Astrocyte (in vitro differentiated cells and primary cell): ENCODE results near the gene CPT2. TPM values are rescaled to one million over a fixed set of nuclear protein-coding genes. Genes with fewer than 3 reads are reported as not detected.

ENCODE experiments used
- DNase-seq: peaks from one replicate; pipeline ENCODE4 v3.0.0-alpha.2; 2010; ENCODE audit warnings: low read depth
- FAIRE-seq: peaks from 2 replicates; lab custom pipeline; 2011; peaks lifted over from hg19 to GRCh38; lab: Jason Lieb, UNC
- H2AFZ ChIP-seq: 2 replicates; pipeline ENCODE4 v1.6.0; 2012; ENCODE audit warnings: low read depth, low read length, inconsistent platforms
- H3K27ac ChIP-seq: 2 replicates; pipeline ENCODE4 v1.5.1; 2011; ENCODE audit warnings: low read depth, low read length, inconsistent platforms
- H3K27me3 ChIP-seq: 2 replicates; pipeline ENCODE4 v1.6.0; 2011; ENCODE audit warnings: low read length, inconsistent platforms; ENCODE audit not compliant: insufficient read depth
- H3K36me3 ChIP-seq: 2 replicates; pipeline ENCODE4 v1.5.1; 2011; ENCODE audit warnings: low read length, inconsistent platforms; ENCODE audit not compliant: insufficient read depth
- H3K4me1 ChIP-seq: 2 replicates; pipeline ENCODE4 v1.5.1; 2011; ENCODE audit warnings: low read length, inconsistent platforms; ENCODE audit not compliant: insufficient read depth
- H3K4me2 ChIP-seq: 2 replicates; pipeline ENCODE4 v1.6.0; 2012; ENCODE audit warnings: low read length, inconsistent platforms
- H3K4me3 ChIP-seq: 2 replicates; pipeline ENCODE4 v1.5.1; 2011; ENCODE audit warnings: low read depth, mild to moderate bottlenecking, low read length, inconsistent platforms; ENCODE audit not compliant: insufficient read depth
- H3K79me2 ChIP-seq: 2 replicates; pipeline ENCODE4 v1.6.0; 2012; ENCODE audit warnings: mild to moderate bottlenecking, low read length, inconsistent platforms; ENCODE audit not compliant: insufficient read depth
- H3K9ac ChIP-seq: 2 replicates; pipeline ENCODE4 v1.6.0; 2012; ENCODE audit warnings: mild to moderate bottlenecking, low read length, inconsistent platforms
- H3K9me3 ChIP-seq: 2 replicates; pipeline ENCODE4 v1.5.1; 2012; ENCODE audit warnings: low read depth, mild to moderate bottlenecking, low read length, inconsistent platforms; ENCODE audit not compliant: insufficient read depth
- H4K20me1 ChIP-seq: 2 replicates; pipeline ENCODE4 v1.6.0; 2012; ENCODE audit warnings: low read length, inconsistent platforms; ENCODE audit not compliant: insufficient read depth
- H3K27ac Mint-ChIP-seq: one replicate; pipeline ENCODE4 v1.8.0; 2021; ENCODE audit warnings: mild to moderate bottlenecking, mixed read lengths; ENCODE audit not compliant: unreplicated experiment
- H3K27me3 Mint-ChIP-seq: one replicate; pipeline ENCODE4 v1.8.0; 2021; ENCODE audit warnings: low read depth, mixed read lengths; ENCODE audit not compliant: unreplicated experiment
- H3K36me3 Mint-ChIP-seq: one replicate; pipeline ENCODE4 v1.8.0; 2021; ENCODE audit warnings: low read depth, mixed read lengths; ENCODE audit not compliant: unreplicated experiment
- H3K4me1 Mint-ChIP-seq: one replicate; pipeline ENCODE4 v1.8.0; 2021; ENCODE audit warnings: low read depth, mixed read lengths; ENCODE audit not compliant: unreplicated experiment
- H3K4me3 Mint-ChIP-seq: one replicate; pipeline ENCODE4 v1.8.0; 2021; ENCODE audit warnings: mild to moderate bottlenecking, moderate library complexity, mixed read lengths; ENCODE audit not compliant: unreplicated experiment
- H3K9me3 Mint-ChIP-seq: one replicate; pipeline ENCODE4 v1.8.0; 2021; ENCODE audit warnings: mild to moderate bottlenecking, mixed read lengths; ENCODE audit not compliant: unreplicated experiment
- CTCF ChIP-seq: IDR thresholded peaks from 2 replicates; pipeline ENCODE4 v1.5.1; 2011; ENCODE audit warnings: low read depth, mild to moderate bottlenecking, inconsistent platforms, low read length, moderate library complexity; ENCODE audit not compliant: insufficient read depth
- EZH2 ChIP-seq: IDR thresholded peaks from 2 replicates; pipeline ENCODE4 v1.6.1; 2012; ENCODE audit warnings: mild to moderate bottlenecking, low read length, inconsistent platforms; ENCODE audit not compliant: insufficient read depth
- total RNA-seq: library from RNA; stranded (reverse); gene quantifications from 2 replicates; pipeline ENCODE4 v1.2.1, GENCODE V29; 2021

Gene CPT2
- total RNA-seq, 1 donor from 2014 or later, result 10.4 TPM

- Histone ChIP-seq H3K9ac (no peak overlapping the region), H3K79me2 (no peaks in the 10 kb centered on the region), H2AFZ (no peak overlapping the region), H3K9me3 (peaks cover 10% of the 10 kb centered on the region), H3K27ac (no peak overlapping the region), H3K27me3 (no peaks in the 10 kb centered on the region), H4K20me1 (no peaks in the 10 kb centered on the region), H3K4me1 (no peaks in the 10 kb centered on the region), H3K36me3 (peaks cover 36% of the 10 kb centered on the region), H3K4me2 (no peak overlapping the region), H3K4me3 (no peak overlapping the region)
- Mint-ChIP-seq H3K9me3 (peaks cover 11% of the 10 kb centered on the region), H3K4me1 (no peaks in the 10 kb centered on the region), H3K36me3 (peaks cover 53% of the 10 kb centered on the region), H3K27ac (no peak overlapping the region), H3K4me3 (no peak overlapping the region), H3K27me3 (no peaks in the 10 kb centered on the region)
- no peak for TF ChIP-seq EZH2
- TF ChIP-seq CTCF, result no peak
- FAIRE-seq (no peak), DNase-seq (no peak)
Observed at GRCh38 chr1:53206735-53207379, 10.2 kb downstream of the CPT2 start.

GRCh38 chr1:53207726-53208125, 11.1 kb downstream of the CPT2 start:
- FAIRE-seq (no peak), DNase-seq (no peak)
- peaks cover 11% of the 10 kb centered on the region for H3K9me3 Mint-ChIP-seq
- Histone ChIP-seq H3K9ac (no peak overlapping the region), H3K4me3 (no peak overlapping the region), H3K79me2 (no peaks in the 10 kb centered on the region), H3K27ac (no peak overlapping the region), H3K4me1 (no peaks in the 10 kb centered on the region), H3K4me2 (no peak overlapping the region), H3K9me3 (peaks cover 10% of the 10 kb centered on the region), H2AFZ (no peak overlapping the region), H4K20me1 (no peaks in the 10 kb centered on the region), H3K27me3 (no peaks in the 10 kb centered on the region), H3K36me3 (peaks cover 39% of the 10 kb centered on the region)
- TF ChIP-seq EZH2 (no peak), CTCF (no peak)
- no peak overlapping the region for H3K4me3 Mint-ChIP-seq
- peaks cover 50% of the 10 kb centered on the region for H3K36me3 Mint-ChIP-seq
- H3K27ac Mint-ChIP-seq, result no peak overlapping the region
- H3K4me1 Mint-ChIP-seq, result no peaks in the 10 kb centered on the region
- H3K27me3 Mint-ChIP-seq, result no peaks in the 10 kb centered on the region

GRCh38 chr1:53210352-53210751, 13.7 kb downstream of the CPT2 start:
- peaks cover 50% of the 10 kb centered on the region for H3K36me3 ChIP-seq
- no peak overlapping the region for H3K27ac ChIP-seq

More at GRCh38 chr1:53210352-53210751, 13.7 kb downstream of the CPT2 start:
- no peak overlapping the region for H3K9ac ChIP-seq
- H3K9me3 ChIP-seq, result peaks cover 10% of the 10 kb centered on the region
- FAIRE-seq (no peak), DNase-seq (no peak)
- no peak overlapping the region for H2AFZ ChIP-seq
- H3K4me3 ChIP-seq, result no peak overlapping the region
- H4K20me1 ChIP-seq, result no peaks in the 10 kb centered on the region
- no peaks in the 10 kb centered on the region for H3K27me3 Mint-ChIP-seq
- H3K79me2 ChIP-seq, result no peaks in the 10 kb centered on the region
- H3K36me3 Mint-ChIP-seq, result peaks cover 37% of the 10 kb centered on the region
- no peak overlapping the region for H3K4me3 Mint-ChIP-seq
- H3K4me1 ChIP-seq, result no peaks in the 10 kb centered on the region
- no peaks in the 10 kb centered on the region for H3K27me3 ChIP-seq
- no peaks in the 10 kb centered on the region for H3K4me1 Mint-ChIP-seq
- TF ChIP-seq EZH2, result no peak
- TF ChIP-seq CTCF, result no peak
- no peak overlapping the region for H3K4me2 ChIP-seq
- H3K27ac Mint-ChIP-seq, result no peak overlapping the region
- peaks cover 6% of the 10 kb centered on the region for H3K9me3 Mint-ChIP-seq
